GM12875 (cell line): ENCODE measurements around the gene CD200R1L.

Experiments used
- H3K4me3 ChIP-seq: one replicate; pipeline ENCODE4 v1.5.1; 2011; ENCODE audit warnings: low read depth, low read length, control low read depth
- CTCF ChIP-seq: IDR thresholded peaks from 2 replicates; pipeline ENCODE4 v1.5.1; 2011; ENCODE audit warnings: low read depth, mild to moderate bottlenecking, control low read depth, inconsistent platforms, low read length, moderate library complexity, borderline replicate concordance; ENCODE audit not compliant: insufficient read depth

Gene CD200R1L

DNA sequence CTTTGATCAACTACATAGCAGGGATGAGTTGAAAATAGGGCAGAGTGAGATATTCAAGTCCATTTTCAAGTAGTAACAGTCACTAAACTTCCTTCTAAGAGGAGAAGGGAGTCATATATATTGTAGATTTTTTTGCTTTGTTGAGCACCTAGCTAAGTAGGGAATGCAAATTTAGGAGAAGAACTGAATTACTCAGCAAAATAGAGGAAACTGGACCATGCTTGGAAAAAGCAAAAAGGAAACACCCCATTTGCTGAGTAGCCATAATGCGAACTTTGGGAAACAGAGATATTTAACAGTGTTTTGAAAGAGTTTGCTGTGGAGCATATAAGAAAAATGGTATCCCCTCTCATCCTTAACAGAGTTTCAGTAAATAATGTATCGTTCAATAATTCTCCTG lies 54.9 kb downstream of the CD200R1L start:
- no peak overlapping the region for H3K4me3 ChIP-seq
- TF ChIP-seq CTCF = no peak

GRCh38 chr3:112789787-112790186 lies 56.9 kb downstream of the CD200R1L start:
- no peak overlapping the region for H3K4me3 ChIP-seq
- no peak for TF ChIP-seq CTCF

DNA sequence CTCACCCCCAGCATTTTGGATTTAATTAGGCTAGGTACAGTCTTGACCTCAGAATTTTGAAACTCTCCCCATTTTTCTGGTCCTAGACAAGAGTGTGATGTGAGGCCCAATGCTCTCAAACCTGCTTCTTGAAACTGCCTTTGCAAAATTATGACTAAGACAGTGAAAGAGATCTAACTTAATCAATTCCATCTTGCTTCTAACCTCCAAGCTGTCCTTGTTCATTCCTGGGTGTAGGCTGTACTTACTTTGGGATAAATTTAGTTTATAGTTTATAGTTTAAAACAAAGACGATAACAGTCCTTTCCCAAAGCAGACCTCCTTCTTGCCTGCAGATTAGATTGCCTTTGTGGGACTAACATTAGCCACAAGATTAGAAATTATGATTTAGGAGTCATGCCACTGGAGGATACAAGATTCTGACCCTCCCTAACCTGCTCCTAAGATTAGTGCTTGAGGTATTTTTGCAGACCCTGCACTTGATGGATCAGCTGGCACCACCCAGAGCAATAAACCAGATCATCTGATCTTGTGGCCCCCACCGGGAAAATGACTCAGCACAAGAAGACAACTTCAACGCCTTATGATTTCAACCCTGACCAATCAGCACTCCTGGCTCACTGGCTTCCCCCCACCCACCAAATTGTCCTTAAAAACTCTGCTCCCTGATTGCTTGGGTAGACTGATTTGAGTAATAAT lies 59.6 kb downstream of the CD200R1L start:
- no peak for TF ChIP-seq CTCF
- no peak overlapping the region for H3K4me3 ChIP-seq

- H3K4me3 ChIP-seq = no peak overlapping the region
- no peak for TF ChIP-seq CTCF
Measured at GRCh38 chr3:112786002-112786590, 60.6 kb downstream of the CD200R1L start.

GRCh38 chr3:112785321-112786001 lies 61.2 kb downstream of the CD200R1L start:
- no peak for TF ChIP-seq CTCF
- no peak overlapping the region for H3K4me3 ChIP-seq

- H3K4me3 ChIP-seq = no peak overlapping the region
- no peak for TF ChIP-seq CTCF
Measured at GRCh38 chr3:112782491-112782890, 64.2 kb downstream of the CD200R1L start.
